ENCODE results near the gene EFCAB5. TPM values are rescaled to one million over a fixed set of nuclear protein-coding genes. Genes with fewer than 3 reads are reported as not detected.
"Not testable (repeated sequence)": the region's sequence is repeated elsewhere in the genome, so short reads cannot be mapped to it uniquely, and the experiment has no call there.

EFCAB5 gene
- total RNA-seq, 1 donor from 2014 or later = 0.37 TPM

DNA sequence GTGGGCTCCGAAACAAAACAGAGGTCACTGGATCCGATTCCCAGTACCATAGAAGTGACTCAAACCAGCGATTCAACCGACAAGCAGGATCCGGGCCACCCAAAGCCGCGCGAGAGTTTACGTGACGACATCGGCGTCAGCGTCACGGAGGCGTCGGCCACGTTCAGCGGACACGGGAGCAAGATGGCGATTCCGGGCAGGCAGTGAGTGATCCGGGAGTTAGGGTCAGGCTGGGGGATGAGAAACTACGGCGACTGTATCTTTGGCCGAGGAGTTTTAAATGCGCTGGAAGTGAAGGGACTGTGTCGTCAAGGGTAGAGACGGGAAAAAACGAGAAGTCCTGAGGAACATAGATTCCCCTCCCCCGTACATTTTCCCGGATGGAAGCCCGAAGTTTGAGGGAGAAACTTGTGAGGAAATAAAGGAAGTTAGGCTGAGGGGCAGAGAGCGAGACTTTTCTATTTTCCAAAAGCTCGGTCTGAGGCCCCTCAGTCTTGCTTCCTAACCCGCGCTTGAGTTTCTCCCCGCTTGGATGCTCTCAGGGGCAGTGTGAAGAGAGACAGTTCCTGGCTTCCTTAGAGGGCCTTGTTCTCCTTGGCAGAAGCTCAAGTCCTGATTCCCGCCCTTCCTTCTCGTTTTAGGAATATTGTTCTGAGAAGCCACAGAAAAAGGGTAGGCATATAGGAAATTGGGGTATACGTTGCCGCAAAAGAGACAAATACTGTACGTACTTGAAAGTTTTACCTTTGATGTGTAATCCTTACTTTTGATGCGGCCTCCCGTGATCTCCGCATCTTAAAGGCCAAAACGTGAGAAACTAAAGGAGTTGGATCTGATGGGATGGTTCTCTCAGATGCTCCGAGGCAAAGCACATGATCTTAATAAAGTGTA, 175.5 kb downstream of the EFCAB5 start, which contains the start of gene NSRP1:
Gene NSRP1 (plus strand): TSS at position 156 of the 891 bp plus-strand sequence. CDS start 28 bp downstream, at position 184.
- no peak for TF ChIP-seq CTCF (IDR thresholded peaks at IDR 0.05)
- DNase-seq (ENCODE audit: low spot score) = peak; percentile 96
- peak within 1 kb of the TSS; percentile 99 for H3K27ac Mint-ChIP-seq (ENCODE audit: unreplicated experiment)
- H3K4me3 Mint-ChIP-seq (ENCODE audit: unreplicated experiment) = peak within 1 kb of the TSS; percentile 93
- H3K36me3 Mint-ChIP-seq (ENCODE audit: low read depth) = peaks cover 5% of the 10 kb centered on the region
- peaks cover 38% of the 10 kb centered on the region for H3K4me1 Mint-ChIP-seq (ENCODE audit: low read depth)
- no peaks in the 10 kb centered on the region for H3K27me3 Mint-ChIP-seq (ENCODE audit: low read depth)
- H3K9me3 Mint-ChIP-seq (ENCODE audit: low read depth) = no peaks in the 10 kb centered on the region

GRCh38 chr17:30117675-30118081, 176.2 kb downstream of the EFCAB5 start:
- no peak for DNase-seq (ENCODE audit: low spot score)
- Mint-ChIP-seq H3K4me3 (ENCODE audit: unreplicated experiment) (peak overlapping the region; percentile 93), H3K9me3 (ENCODE audit: low read depth) (no peaks in the 10 kb centered on the region), H3K4me1 (ENCODE audit: low read depth) (peaks cover 39% of the 10 kb centered on the region), H3K36me3 (ENCODE audit: low read depth) (peaks cover 5% of the 10 kb centered on the region), H3K27me3 (ENCODE audit: low read depth) (no peaks in the 10 kb centered on the region), H3K27ac (ENCODE audit: unreplicated experiment) (peak overlapping the region; percentile 99)
- no peak for TF ChIP-seq CTCF (IDR thresholded peaks at IDR 0.05)

GRCh38 chr17:30118635-30119034, 177.2 kb downstream of the EFCAB5 start:
- Mint-ChIP-seq H3K4me1 (ENCODE audit: low read depth) (peaks cover 39% of the 10 kb centered on the region), H3K27ac (ENCODE audit: unreplicated experiment) (peak overlapping the region; percentile 99), H3K4me3 (ENCODE audit: unreplicated experiment) (peak overlapping the region; percentile 93)
- not testable (repeated sequence) for H3K27me3 Mint-ChIP-seq (ENCODE audit: low read depth); H3K9me3 Mint-ChIP-seq (ENCODE audit: low read depth); DNase-seq (ENCODE audit: low spot score); H3K36me3 Mint-ChIP-seq (ENCODE audit: low read depth)

DNA sequence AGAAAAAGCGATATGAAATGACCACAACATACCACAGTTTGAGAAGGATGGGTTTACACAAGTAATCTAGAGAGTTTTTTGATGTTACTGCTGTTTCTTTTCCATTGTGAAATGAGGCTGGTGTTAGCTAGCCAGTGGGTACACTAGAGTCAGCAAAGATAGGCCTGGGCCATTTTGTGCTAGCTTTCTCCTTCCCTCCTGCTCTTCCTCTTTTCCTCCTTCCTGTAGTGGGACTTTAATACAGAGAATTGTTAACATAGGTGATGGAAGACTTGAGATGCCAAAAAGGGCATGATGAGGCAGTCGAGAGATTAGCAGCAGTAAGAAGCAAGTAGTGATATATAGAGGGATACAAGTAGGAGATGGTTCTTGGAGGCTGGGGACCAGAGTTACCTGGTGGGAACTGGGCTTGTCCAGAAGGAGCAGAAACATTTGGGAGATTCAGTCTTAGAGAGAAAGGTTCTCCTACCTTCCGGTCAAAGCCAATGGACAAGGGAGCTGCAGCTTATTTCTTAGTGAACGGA, 182.9 kb downstream of the EFCAB5 start:
- TF ChIP-seq CTCF (IDR thresholded peaks at IDR 0.05) = no peak
- H3K27me3 Mint-ChIP-seq (ENCODE audit: low read depth) = no peaks in the 10 kb centered on the region
- H3K4me1 Mint-ChIP-seq (ENCODE audit: low read depth) = peaks cover 21% of the 10 kb centered on the region
- DNase-seq (ENCODE audit: low spot score) = no peak
- H3K9me3 Mint-ChIP-seq (ENCODE audit: low read depth) = no peaks in the 10 kb centered on the region
- peaks cover 6% of the 10 kb centered on the region for H3K36me3 Mint-ChIP-seq (ENCODE audit: low read depth)
- no peak overlapping the region for H3K4me3 Mint-ChIP-seq (ENCODE audit: unreplicated experiment)
- peak overlapping the region; percentile 8 for H3K27ac Mint-ChIP-seq (ENCODE audit: unreplicated experiment)

GRCh38 chr17:30130121-30130520, 188.7 kb downstream of the EFCAB5 start:
- no peak for DNase-seq (ENCODE audit: low spot score)
- H3K4me3 Mint-ChIP-seq (ENCODE audit: unreplicated experiment) = no peak overlapping the region
- peaks cover 21% of the 10 kb centered on the region for H3K36me3 Mint-ChIP-seq (ENCODE audit: low read depth)
- no peaks in the 10 kb centered on the region for H3K9me3 Mint-ChIP-seq (ENCODE audit: low read depth)
- H3K27me3 Mint-ChIP-seq (ENCODE audit: low read depth) = no peaks in the 10 kb centered on the region
- no peak overlapping the region for H3K27ac Mint-ChIP-seq (ENCODE audit: unreplicated experiment)
- no peak for TF ChIP-seq CTCF (IDR thresholded peaks at IDR 0.05)
- H3K4me1 Mint-ChIP-seq (ENCODE audit: low read depth) = peaks cover 3% of the 10 kb centered on the region

Measured in chondrocyte (in vitro differentiated cells).